A549 treated with GW870086 at 1 μM for 4 hours (cell line): ENCODE measurements around the gene SCP2D1. TPM values are rescaled to one million over a fixed set of nuclear protein-coding genes. Genes with fewer than 3 reads are reported as not detected.

Experiments used
- total RNA-seq: library from RNA; stranded (reverse); fragments of 200-300 nt; extraction: Qiagen RNA extraction; gene quantifications from 5 replicates; pipeline ENCODE4 v1.2.3, GENCODE V29; 2022; ENCODE audit warnings: low read depth

Gene SCP2D1
- total RNA-seq: not detected in 5 replicates

DNA sequence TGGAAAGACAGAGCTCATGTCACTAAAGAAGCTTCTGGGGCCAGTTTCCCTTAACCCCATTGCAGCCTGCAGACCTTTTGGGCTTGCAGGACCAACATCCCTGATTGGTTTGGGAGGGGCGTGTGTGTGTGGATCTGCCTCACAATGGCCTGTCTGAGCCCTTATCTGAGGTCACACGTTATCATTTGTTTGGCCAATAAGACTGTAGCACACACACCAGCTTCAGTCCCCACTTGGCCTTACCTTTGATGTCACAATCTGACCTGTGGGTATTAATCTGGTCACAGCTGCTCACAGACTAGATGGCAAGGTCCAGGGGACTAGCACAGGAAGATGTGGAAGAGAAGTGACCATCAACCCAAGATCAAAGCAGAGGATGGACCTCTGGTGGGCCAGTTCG, at the start of gene SCP2D1:
Gene SCP2D1 (plus strand): TSS at position 301 of the 400 bp plus-strand sequence. CDS start 33 bp downstream, at position 334.

Other genes with a start within 250 kb of the SCP2D1 start
- 127 to 187 TPM (median 135 TPM) in 5 replicates for gene SMIM26, start 246.4 kb upstream of the SCP2D1 start, total RNA-seq
- gene DTD1, start 225.7 kb upstream of the SCP2D1 start, total RNA-seq: 76.9 to 80.9 TPM (median 77.7 TPM) in 5 replicates